ENCODE measurements around the gene PLB1.

DNA sequence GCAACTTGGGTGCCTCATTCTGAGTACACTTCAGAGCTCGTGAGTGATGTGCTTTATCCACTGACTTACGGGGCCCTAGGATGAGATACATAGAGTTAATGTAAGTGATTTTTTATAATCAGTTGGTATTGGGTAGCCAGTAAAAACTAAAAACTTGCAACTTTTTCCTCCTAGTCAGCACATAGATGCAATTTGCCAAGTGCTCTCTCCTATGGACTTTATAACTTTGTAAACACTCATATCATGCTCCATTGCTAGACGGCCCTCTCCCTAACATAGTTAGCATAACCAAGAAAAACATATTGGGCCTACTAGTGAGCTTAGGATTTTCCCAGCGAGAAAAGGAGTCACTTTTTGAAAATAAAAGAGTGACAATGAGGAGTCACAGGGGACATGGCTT lies 60.4 kb downstream of the PLB1 start:
- TF ChIP-seq POLR2A (IDR thresholded peaks at IDR 0.05) = no peak
- TF ChIP-seq, protein P1, sequence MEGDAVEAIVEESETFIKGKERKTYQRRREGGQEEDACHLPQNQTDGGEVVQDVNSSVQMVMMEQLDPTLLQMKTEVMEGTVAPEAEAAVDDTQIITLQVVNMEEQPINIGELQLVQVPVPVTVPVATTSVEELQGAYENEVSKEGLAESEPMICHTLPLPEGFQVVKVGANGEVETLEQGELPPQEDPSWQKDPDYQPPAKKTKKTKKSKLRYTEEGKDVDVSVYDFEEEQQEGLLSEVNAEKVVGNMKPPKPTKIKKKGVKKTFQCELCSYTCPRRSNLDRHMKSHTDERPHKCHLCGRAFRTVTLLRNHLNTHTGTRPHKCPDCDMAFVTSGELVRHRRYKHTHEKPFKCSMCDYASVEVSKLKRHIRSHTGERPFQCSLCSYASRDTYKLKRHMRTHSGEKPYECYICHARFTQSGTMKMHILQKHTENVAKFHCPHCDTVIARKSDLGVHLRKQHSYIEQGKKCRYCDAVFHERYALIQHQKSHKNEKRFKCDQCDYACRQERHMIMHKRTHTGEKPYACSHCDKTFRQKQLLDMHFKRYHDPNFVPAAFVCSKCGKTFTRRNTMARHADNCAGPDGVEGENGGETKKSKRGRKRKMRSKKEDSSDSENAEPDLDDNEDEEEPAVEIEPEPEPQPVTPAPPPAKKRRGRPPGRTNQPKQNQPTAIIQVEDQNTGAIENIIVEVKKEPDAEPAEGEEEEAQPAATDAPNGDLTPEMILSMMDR (IDR thresholded peaks at IDR 0.05) = no peak
